Esophagus muscularis mucosa (tissue), 4 donors: ENCODE data around the gene SOCS3. TPM values are rescaled to one million over a fixed set of nuclear protein-coding genes. Genes with fewer than 3 reads are reported as not detected.

Experiments
- DNase-seq: peaks from one replicate; pipeline ENCODE4 v3.0.0-alpha.2; 2017; ENCODE audit errors: extremely low spot score
- H3K27ac ChIP-seq, 4 donors: fragments of 200-600 bp; sonication (generic); replicated peaks in 1 of 4; 1 replicate in 3 of 4; 2 replicates in 1 of 4; pipeline ENCODE4 v1.5.1; 2016 to 2019; ENCODE audit warnings: mild to moderate bottlenecking in 1 of 4
- H3K27me3 ChIP-seq, 4 donors: fragments of 200-600 bp; sonication (generic); one replicate each; pipeline versions ENCODE4 v1.5.1 to v1.6.0; 2016 to 2019
- H3K36me3 ChIP-seq, 4 donors: fragments of 200-600 bp; sonication (generic); one replicate each; pipeline ENCODE4 v1.5.1; 2016 to 2019
- H3K4me1 ChIP-seq, 4 donors: fragments of 200-600 bp; sonication (generic); one replicate each; pipeline ENCODE4 v1.5.1; 2016 to 2019
- H3K4me3 ChIP-seq, 4 donors: fragments of 200-600 bp; sonication (generic); 1 replicate in 2 of 4; 2 replicates in 2 of 4; pipeline ENCODE4 v1.5.1; 2016 to 2019; ENCODE audit warnings: mild to moderate bottlenecking in 4 of 4, moderate library complexity in 1 of 4
- H3K9me3 ChIP-seq, 4 donors: fragments of 200-600 bp; sonication (generic); 1 replicate in 3 of 4; 2 replicates in 1 of 4; pipeline ENCODE4 v1.5.1; 2016 to 2019
- CTCF ChIP-seq, 3 experiments: fragments of 200-600 bp in 2 of 3; fragments of 450-650 bp in 1 of 3; sonication (generic) in 2 of 3; IDR thresholded peaks; one replicate each; pipeline ENCODE4 v1.5.1; 2017 to 2019; ENCODE audit warnings: antibody characterized with exemption in 3 of 3, mild to moderate bottlenecking in 2 of 3, moderate library complexity in 1 of 3
- EP300 ChIP-seq: sonication (generic); formaldehyde crosslinking; IDR thresholded peaks from one replicate; pipeline ENCODE4 v1.6.1; 2017; ENCODE audit warnings: antibody characterized with exemption
- POLR2A ChIP-seq: fragments of 450-650 bp; IDR thresholded peaks from one replicate; pipeline ENCODE4 v1.6.1; 2017; ENCODE audit warnings: antibody characterized with exemption, moderate library complexity, mild to moderate bottlenecking, low read depth
- POLR2AphosphoS5 ChIP-seq, 2 donors: sonication (generic); formaldehyde crosslinking; IDR thresholded peaks; one replicate each; pipeline ENCODE4 v1.6.1; 2017; ENCODE audit warnings: antibody characterized with exemption in 2 of 2
- WGBS: methylation state at CpG from one replicate; pipeline ENCODE4 v1.1.5; 2018; 5-methylcytosine and 5-hydroxymethylcytosine counted together
- intact Hi-C: fragments of 100-400 bp; cut with DNase I; formaldehyde crosslinking; loops from one replicate; pipeline ENCODE4 v1.15.1; 2023
- total RNA-seq, 4 donors: library from RNA; depleted of rRNA; stranded (reverse); fragments of >200 nt; gene quantifications; one replicate each; pipeline versions ENCODE4 v1.1.0 to v1.2.1, GENCODE V29; 2016

The SOCS3 gene
- total RNA-seq, 4 donors from 2014 or later = 12.5 to 1,139 (median 39.3) TPM

- Histone ChIP-seq H3K27me3 (peaks cover 0 to 5% (median 0%) of the 10 kb centered on the region in 4 donors), H3K27ac (no peak overlapping the region), H3K36me3 (no peaks in the 10 kb centered on the region), H3K4me3 (no peak overlapping the region), H3K4me1 (peaks cover 12 to 19% (median 18%) of the 10 kb centered on the region in 4 donors), H3K9me3 (no peaks in the 10 kb centered on the region)
- intact Hi-C loops = no loop called here
- DNase-seq = no peak
- TF ChIP-seq EP300 (no peak), CTCF (IDR thresholded peaks at IDR 0.05) (no peak), POLR2A (no peak), POLR2AphosphoS5 (IDR thresholded peaks at IDR 0.05) (no peak)
- WGBS = 88% methylated on average over 5 of the region's 5 CpGs
Observed at GRCh38 chr17:78367193-78367592, 7.3 kb upstream of the SOCS3 start.

GRCh38 chr17:78366109-78366848 is 6.4 kb upstream of the SOCS3 start:
- intact Hi-C loops = no loop called here
- DNase-seq = no peak
- 72% methylated on average over 12 of the region's 18 CpGs for whole genome bisulfite sequencing

DNA sequence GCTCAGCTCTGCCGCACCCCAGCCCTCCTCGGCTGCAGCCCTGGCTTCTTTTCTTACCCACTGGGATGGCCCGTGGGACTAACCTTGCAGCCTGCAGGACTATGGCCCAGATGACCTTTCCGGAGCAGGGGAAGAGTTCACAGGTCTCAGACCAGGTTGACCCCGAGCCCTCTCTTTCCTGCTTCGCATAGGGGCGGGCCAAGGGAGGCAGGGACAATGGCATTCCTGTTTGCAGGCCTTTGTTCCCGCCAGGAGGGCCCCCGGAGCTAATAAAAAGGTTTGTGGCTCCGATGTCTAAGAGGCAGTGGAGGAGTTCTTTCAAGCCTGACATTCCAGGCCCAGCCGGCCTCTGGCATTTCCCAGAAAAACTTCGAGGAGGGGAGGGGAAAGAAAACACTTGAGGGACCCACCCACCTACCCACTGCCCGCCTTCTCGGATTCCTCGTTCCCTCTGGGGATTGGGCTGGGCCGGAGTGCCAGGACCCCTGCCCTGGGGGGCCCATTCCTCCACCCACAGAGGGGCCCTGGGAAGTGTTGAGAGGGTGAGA is 5.8 kb upstream of the SOCS3 start:
- peak in 1 of 2 donors; percentile 5 for TF ChIP-seq POLR2AphosphoS5 (IDR thresholded peaks at IDR 0.05)
- no peak for TF ChIP-seq EP300
- no peak for TF ChIP-seq POLR2A
- no peak for DNase-seq
- Histone ChIP-seq H3K9me3 (no peaks in the 10 kb centered on the region), H3K4me1 (peaks cover 16 to 27% (median 23%) of the 10 kb centered on the region in 4 donors), H3K36me3 (no peaks in the 10 kb centered on the region), H3K27me3 (peaks cover 0 to 5% (median 0%) of the 10 kb centered on the region in 4 donors), H3K4me3 (no peak overlapping the region), H3K27ac (peak overlapping the region; percentile 49 to 70 (median 60))
- 45% methylated on average over 9 of the region's 16 CpGs for WGBS
- intact Hi-C loops = no loop called here

More at GRCh38 chr17:78366109-78366848, 6.4 kb upstream of the SOCS3 start:
- Histone ChIP-seq H3K4me1 (peaks cover 12 to 20% (median 18%) of the 10 kb centered on the region in 4 donors), H3K27me3 (peaks cover 0 to 5% (median 0%) of the 10 kb centered on the region in 4 donors), H3K9me3 (no peaks in the 10 kb centered on the region), H3K27ac (peak overlapping the region; percentile 49 to 70 (median 60)), H3K36me3 (no peaks in the 10 kb centered on the region), H3K4me3 (no peak overlapping the region)
- TF ChIP-seq CTCF (IDR thresholded peaks at IDR 0.05) = no peak
- no peak for TF ChIP-seq POLR2A
- no peak for TF ChIP-seq POLR2AphosphoS5 (IDR thresholded peaks at IDR 0.05)
- no peak for TF ChIP-seq EP300

- Histone ChIP-seq H3K27ac (peak overlapping the region in 2 of 4 donors; percentile 69 to 70), H3K4me1 (peaks cover 20 to 32% (median 28%) of the 10 kb centered on the region in 4 donors), H3K36me3 (no peaks in the 10 kb centered on the region), H3K27me3 (peaks cover 0 to 5% (median 0%) of the 10 kb centered on the region in 4 donors), H3K9me3 (no peaks in the 10 kb centered on the region), H3K4me3 (no peak overlapping the region)
- no peak for DNase-seq
- no peak for TF ChIP-seq POLR2A
- TF ChIP-seq CTCF (IDR thresholded peaks at IDR 0.05) = no peak
- no peak for TF ChIP-seq POLR2AphosphoS5 (IDR thresholded peaks at IDR 0.05)
- no peak for TF ChIP-seq EP300
- 76% methylated on average over 25 of the region's 26 CpGs for WGBS
- intact Hi-C loops = no loop called here
Observed at GRCh38 chr17:78364436-78365281, 4.8 kb upstream of the SOCS3 start.

DNA sequence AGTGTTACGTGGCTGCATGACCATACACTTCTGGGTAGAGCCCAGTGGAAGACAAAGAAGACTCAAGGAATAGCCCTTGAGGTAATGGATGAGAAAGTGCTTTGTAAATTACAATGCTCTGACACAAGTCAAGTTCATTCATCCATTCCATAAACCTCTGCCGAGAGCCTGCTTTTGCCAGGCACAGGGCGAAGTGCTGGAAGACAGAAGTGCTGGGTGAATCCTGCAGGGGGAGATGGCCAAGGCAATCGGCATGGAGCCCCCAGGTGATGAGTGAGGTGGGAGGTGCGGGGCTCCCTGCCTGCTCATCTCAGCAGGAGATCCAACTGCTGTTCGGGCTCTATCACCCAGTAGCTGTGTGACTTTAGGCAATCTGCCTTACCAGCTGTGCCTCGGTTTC is 2.8 kb upstream of the SOCS3 start:
- H3K9me3 ChIP-seq = no peaks in the 10 kb centered on the region
- H3K27me3 ChIP-seq = no peaks in the 10 kb centered on the region
- peaks cover 0 to 16% (median 12%) of the 10 kb centered on the region in 4 donors for H3K36me3 ChIP-seq
- peaks cover 32 to 52% (median 41%) of the 10 kb centered on the region in 4 donors for H3K4me1 ChIP-seq
- H3K4me3 ChIP-seq = no peak overlapping the region
- no peak overlapping the region for H3K27ac ChIP-seq
- intact Hi-C loops = no loop called here
- DNase-seq = no peak
- TF ChIP-seq EP300 (no peak), POLR2A (no peak), CTCF (IDR thresholded peaks at IDR 0.05) (no peak), POLR2AphosphoS5 (IDR thresholded peaks at IDR 0.05) (no peak)
- WGBS = 79% methylated on average over 7 of the region's 7 CpGs
